Endodermal cell (in vitro differentiated cells): ENCODE measurements around the gene DYNLRB1. TPM values are rescaled to one million over a fixed set of nuclear protein-coding genes. Genes with fewer than 3 reads are reported as not detected.
A peak's percentile ranks its signal among the peaks of the same experiment; 100 is the strongest.

ENCODE experiments used
- DNase-seq: peaks from one replicate; pipeline ENCODE4 v3.0.0-alpha.2; 2017
- H3K27ac ChIP-seq: 2 replicates; pipeline ENCODE4 v1.5.1; 2013; ENCODE audit warnings: mild to moderate bottlenecking, low read depth, low read length, moderate library complexity
- H3K27me3 ChIP-seq: 2 replicates; pipeline ENCODE4 v1.6.1; 2013; ENCODE audit warnings: mild to moderate bottlenecking, low read length, moderate library complexity; ENCODE audit not compliant: insufficient read depth, control insufficient read depth, poor library complexity, severe bottlenecking
- H3K36me3 ChIP-seq: 2 replicates; pipeline ENCODE4 v1.7.0; 2013; ENCODE audit warnings: mild to moderate bottlenecking, low read length, moderate library complexity; ENCODE audit not compliant: control insufficient read depth, insufficient read depth
- H3K4me1 ChIP-seq: one replicate; pipeline ENCODE4 v1.7.0; 2013; ENCODE audit warnings: low read length; ENCODE audit not compliant: control insufficient read depth, insufficient read depth
- H3K4me3 ChIP-seq: 2 replicates; pipeline ENCODE4 v1.5.1; 2013; ENCODE audit warnings: mild to moderate bottlenecking, low read length, moderate library complexity
- H3K9ac ChIP-seq: 2 replicates; pipeline ENCODE4 v1.6.1; 2013; ENCODE audit warnings: mild to moderate bottlenecking, low read length, moderate library complexity; ENCODE audit not compliant: poor library complexity, severe bottlenecking; ENCODE audit errors: extremely low read depth
- H3K9me3 ChIP-seq: 2 replicates; pipeline ENCODE4 v1.6.1; 2013; ENCODE audit warnings: mild to moderate bottlenecking, low read length, moderate library complexity; ENCODE audit not compliant: control insufficient read depth
- H3K27ac Mint-ChIP-seq: 2 replicates; pipeline ENCODE4 v1.8.0; 2020; ENCODE audit warnings: mixed read lengths
- H3K27me3 Mint-ChIP-seq: 2 replicates; pipeline ENCODE4 v1.8.0; 2021; ENCODE audit warnings: mild to moderate bottlenecking, mixed read lengths; ENCODE audit not compliant: insufficient read depth
- H3K36me3 Mint-ChIP-seq: 2 replicates; pipeline ENCODE4 v1.8.0; 2020; ENCODE audit warnings: low read depth, mixed read lengths
- H3K4me1 Mint-ChIP-seq: 2 replicates; pipeline ENCODE4 v1.8.0; 2020; ENCODE audit warnings: mixed read lengths
- H3K4me3 Mint-ChIP-seq: 2 replicates; pipeline ENCODE4 v1.8.0; 2020; ENCODE audit warnings: mild to moderate bottlenecking, moderate library complexity, mixed read lengths
- H3K9me3 Mint-ChIP-seq: 2 replicates; pipeline ENCODE4 v1.8.0; 2020; ENCODE audit warnings: mild to moderate bottlenecking, mixed read lengths
- WGBS, 2 experiments: methylation state at CpG; one replicate each; pipeline versions ENCODE4 v1.1.5 to v1.1.7; 2013; ENCODE audit warnings: missing lambda C conversion rate in 2 of 2, mixed read lengths in 1 of 2; ENCODE audit not compliant: insufficient coverage in 1 of 2, insufficient read length in 1 of 2; 5-methylcytosine and 5-hydroxymethylcytosine counted together
- total RNA-seq, 2 donors: library from RNA; stranded (reverse); fragmentation: NEBNext Ultra II Directional in 1 of 2; extraction: Animal tissue kit (Norgen Biotek cat#: 25700) in 1 of 2; gene quantifications; 2 replicates in 1 of 2; 3 replicates in 1 of 2; pipeline ENCODE4 v1.2.1, GENCODE V29; 2021
- TF ChIP-seq, protein P1 (sequence below): fragments of 200-600 bp; sonication (generic); conservative IDR thresholded peaks from 2 replicates; pipeline ENCODE4 v1.5.0; 2021; ENCODE audit warnings: antibody characterized with exemption, mild to moderate bottlenecking

Gene DYNLRB1
- total RNA-seq, 2 donors from 2014 or later: 194 to 213 TPM

DNA sequence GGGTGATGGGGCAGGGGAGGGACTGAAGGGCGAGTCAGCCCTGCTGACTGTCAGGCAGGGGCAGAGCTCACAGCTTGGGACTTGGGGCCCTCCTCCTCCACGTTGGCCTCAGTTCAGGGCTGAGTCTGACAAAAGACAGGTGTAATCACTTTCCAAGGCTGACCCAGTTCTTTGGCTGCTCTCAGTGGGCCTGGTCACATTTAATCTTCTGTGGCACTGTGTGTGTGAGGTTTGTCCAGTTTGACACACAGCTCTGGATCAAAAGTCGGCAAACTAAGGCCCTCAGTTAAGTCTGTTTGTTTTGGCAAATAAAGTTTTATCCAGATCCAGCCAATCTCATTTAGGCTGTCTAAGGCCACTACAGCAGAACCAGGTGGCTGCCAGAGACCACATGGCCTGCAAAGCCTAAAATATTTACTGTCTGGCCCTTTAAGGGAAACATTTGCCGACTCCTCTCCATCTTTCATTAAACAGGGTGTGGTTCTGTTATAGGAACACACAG lies 37.2 kb downstream of the DYNLRB1 start:
- no peaks in the 10 kb centered on the region for H3K9me3 ChIP-seq
- Mint-ChIP-seq H3K4me3 (no peak overlapping the region), H3K36me3 (no peaks in the 10 kb centered on the region), H3K27me3 (peaks cover 10% of the 10 kb centered on the region), H3K9me3 (no peaks in the 10 kb centered on the region), H3K27ac (no peak overlapping the region), H3K4me1 (peaks cover 13% of the 10 kb centered on the region)
- no peaks in the 10 kb centered on the region for H3K4me1 ChIP-seq
- no peak overlapping the region for H3K27ac ChIP-seq
- H3K36me3 ChIP-seq: no peaks in the 10 kb centered on the region
- H3K27me3 ChIP-seq: no peaks in the 10 kb centered on the region
- H3K4me3 ChIP-seq: no peak overlapping the region
- TF ChIP-seq, protein P1, sequence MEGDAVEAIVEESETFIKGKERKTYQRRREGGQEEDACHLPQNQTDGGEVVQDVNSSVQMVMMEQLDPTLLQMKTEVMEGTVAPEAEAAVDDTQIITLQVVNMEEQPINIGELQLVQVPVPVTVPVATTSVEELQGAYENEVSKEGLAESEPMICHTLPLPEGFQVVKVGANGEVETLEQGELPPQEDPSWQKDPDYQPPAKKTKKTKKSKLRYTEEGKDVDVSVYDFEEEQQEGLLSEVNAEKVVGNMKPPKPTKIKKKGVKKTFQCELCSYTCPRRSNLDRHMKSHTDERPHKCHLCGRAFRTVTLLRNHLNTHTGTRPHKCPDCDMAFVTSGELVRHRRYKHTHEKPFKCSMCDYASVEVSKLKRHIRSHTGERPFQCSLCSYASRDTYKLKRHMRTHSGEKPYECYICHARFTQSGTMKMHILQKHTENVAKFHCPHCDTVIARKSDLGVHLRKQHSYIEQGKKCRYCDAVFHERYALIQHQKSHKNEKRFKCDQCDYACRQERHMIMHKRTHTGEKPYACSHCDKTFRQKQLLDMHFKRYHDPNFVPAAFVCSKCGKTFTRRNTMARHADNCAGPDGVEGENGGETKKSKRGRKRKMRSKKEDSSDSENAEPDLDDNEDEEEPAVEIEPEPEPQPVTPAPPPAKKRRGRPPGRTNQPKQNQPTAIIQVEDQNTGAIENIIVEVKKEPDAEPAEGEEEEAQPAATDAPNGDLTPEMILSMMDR: no peak
- WGBS, 2 experiments: 81 to 86% methylated on average over 4 of the region's 4 CpGs
- no peak for DNase-seq
- no peak overlapping the region for H3K9ac ChIP-seq

DNA sequence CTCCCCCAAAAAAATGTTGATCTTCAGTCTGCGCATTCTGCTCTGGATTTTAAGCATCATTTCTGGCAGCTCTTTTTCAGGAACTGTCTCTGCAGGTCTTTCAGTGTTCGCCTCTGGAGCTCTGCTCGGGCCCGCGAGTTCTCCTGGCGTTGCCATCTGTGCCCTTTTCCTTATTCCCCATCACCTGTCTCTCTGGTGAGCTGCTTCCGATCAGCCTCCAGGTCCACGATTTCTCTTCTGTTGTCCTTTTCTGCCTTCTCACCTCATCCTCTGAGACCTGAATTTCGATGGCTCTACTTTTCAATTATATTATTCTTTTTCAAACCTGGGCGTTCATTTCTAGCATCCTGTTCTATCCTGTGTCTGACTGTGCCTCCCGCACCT lies 41.7 kb downstream of the DYNLRB1 start:
- Mint-ChIP-seq H3K27me3 (peaks cover 11% of the 10 kb centered on the region), H3K4me1 (peaks cover 5% of the 10 kb centered on the region), H3K9me3 (no peaks in the 10 kb centered on the region), H3K36me3 (no peaks in the 10 kb centered on the region), H3K4me3 (peak overlapping the region; percentile 58), H3K27ac (peak overlapping the region; percentile 77)
- Histone ChIP-seq H3K27ac (peak overlapping the region; percentile 58), H3K4me3 (peak overlapping the region; percentile 83), H3K9ac (peak overlapping the region; percentile 86), H3K4me1 (no peaks in the 10 kb centered on the region), H3K36me3 (no peaks in the 10 kb centered on the region), H3K27me3 (no peaks in the 10 kb centered on the region), H3K9me3 (no peaks in the 10 kb centered on the region)
- WGBS, 2 experiments: 75 to 78% methylated on average over 11 of the region's 11 CpGs
- DNase-seq: peak; percentile 42
- TF ChIP-seq, protein P1: no peak

DNA sequence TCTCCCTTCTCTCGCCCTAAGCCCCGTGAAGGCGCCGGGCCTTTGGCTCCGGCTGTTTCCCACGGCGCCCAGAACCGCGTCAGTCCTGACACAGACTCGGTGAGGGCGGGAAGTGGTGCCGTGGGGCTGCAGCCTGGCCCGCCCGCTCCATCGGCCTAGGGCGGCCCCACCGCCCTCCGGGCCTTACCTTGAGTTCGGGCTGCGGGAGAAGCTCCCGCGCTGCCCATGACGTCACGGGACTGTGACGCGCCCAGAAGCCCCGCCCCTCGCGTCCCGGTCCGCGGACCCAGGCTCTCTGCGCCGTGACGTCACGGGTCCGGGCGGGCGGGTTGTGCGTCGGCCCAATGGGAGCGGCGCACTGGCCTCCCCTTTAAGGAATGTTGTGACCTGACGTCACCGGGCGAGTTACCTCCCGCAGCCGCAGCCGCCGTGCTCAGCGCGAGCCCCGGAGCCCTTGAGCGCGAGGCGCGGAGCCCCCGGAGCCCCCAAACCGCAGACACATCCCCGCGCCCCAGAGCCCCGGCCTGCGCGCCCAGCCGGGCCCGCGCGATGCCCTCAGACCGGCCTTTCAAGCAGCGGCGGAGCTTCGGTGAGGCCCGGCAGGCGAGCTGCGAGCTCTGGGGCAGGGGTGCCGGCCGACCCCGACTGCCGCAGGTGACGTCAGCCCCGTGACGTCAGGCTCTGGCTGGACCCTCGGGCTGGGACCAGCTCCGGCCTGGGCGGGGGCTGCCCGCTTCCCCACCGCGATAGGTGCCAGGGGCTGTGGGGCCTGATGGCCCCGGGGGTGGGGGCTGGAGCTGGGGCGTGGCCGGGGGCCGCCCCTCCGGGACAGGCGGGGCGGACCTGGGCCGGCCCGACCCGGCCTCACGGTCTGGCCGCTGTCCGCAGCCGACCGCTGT lies 42.3 kb downstream of the DYNLRB1 start, which contains the start of gene MAP1LC3A:
TSS of gene MAP1LC3A (plus strand) at position 399 of the 899 bp plus-strand sequence. CDS start at position 550, 151 bp downstream.
- Mint-ChIP-seq H3K27me3 (peaks cover 11% of the 10 kb centered on the region), H3K27ac (peak within 1 kb of the TSS; percentile 80), H3K36me3 (no peaks in the 10 kb centered on the region), H3K9me3 (no peaks in the 10 kb centered on the region), H3K4me3 (peak within 1 kb of the TSS; percentile 58), H3K4me1 (peaks cover 5% of the 10 kb centered on the region)
- Histone ChIP-seq H3K4me1 (no peaks in the 10 kb centered on the region), H3K36me3 (no peaks in the 10 kb centered on the region), H3K4me3 (peak within 1 kb of the TSS; percentile 83), H3K27me3 (no peaks in the 10 kb centered on the region), H3K9me3 (no peaks in the 10 kb centered on the region), H3K9ac (peak within 1 kb of the TSS; percentile 87), H3K27ac (peak within 1 kb of the TSS; percentile 81)
- WGBS, 2 experiments: 5 to 10% methylated on average over 17 to 103 of the region's 103 CpGs
- TF ChIP-seq, protein P1: no peak
- DNase-seq: peak; percentile 94
